ENCODE data around the gene TDRD7.

- TF ChIP-seq CTCF (IDR thresholded peaks at IDR 0.05): peak in 1 of 4 experiments; percentile 38
- peak; percentile 33 to 72 for TF ChIP-seq POLR2A (IDR thresholded peaks at IDR 0.05)
Measured at GRCh38 chr9:97501177-97501971, 89.5 kb downstream of the TDRD7 start, which contains the start of gene TMOD1.
